IPS-18c (cell line): ENCODE measurements around the gene C12orf57.
A peak's percentile ranks its signal among the peaks of the same experiment; 100 is the strongest.

Source experiments
- H3K4me3 ChIP-seq: 2 replicates; pipeline ENCODE4 v1.7.0; 2013; ENCODE audit warnings: low read depth, mild to moderate bottlenecking, low read length, moderate library complexity; ENCODE audit not compliant: insufficient read depth
- H3K9me3 ChIP-seq: one replicate; pipeline ENCODE4 v1.6.1; 2013; ENCODE audit warnings: mild to moderate bottlenecking, low read length, moderate library complexity; ENCODE audit not compliant: control insufficient read depth, insufficient read depth

Gene C12orf57

GRCh38 chr12:6946033-6946919, 2.5 kb downstream of the C12orf57 start:
- no peaks in the 10 kb centered on the region for H3K9me3 ChIP-seq

GRCh38 chr12:6946920-6947374, 3.1 kb downstream of the C12orf57 start:
- Histone ChIP-seq H3K9me3 (no peaks in the 10 kb centered on the region), H3K4me3 (peak overlapping the region; percentile 67)

More at GRCh38 chr12:6946033-6946919, 2.5 kb downstream of the C12orf57 start:
- peak overlapping the region; percentile 67 for H3K4me3 ChIP-seq

- Histone ChIP-seq H3K4me3 (no peak overlapping the region), H3K9me3 (no peaks in the 10 kb centered on the region)
These were observed 3.8 kb downstream of the C12orf57 start for GRCh38 chr12:6947615-6948014.

- H3K9me3 ChIP-seq = no peaks in the 10 kb centered on the region
- no peak overlapping the region for H3K4me3 ChIP-seq
These were observed 5.2 kb downstream of the C12orf57 start for GRCh38 chr12:6948873-6949594.

GRCh38 chr12:6950401-6950801, 6.6 kb downstream of the C12orf57 start:
- H3K9me3 ChIP-seq = no peaks in the 10 kb centered on the region
- no peak overlapping the region for H3K4me3 ChIP-seq

- Histone ChIP-seq H3K9me3 (no peaks in the 10 kb centered on the region), H3K4me3 (no peak within 1 kb of the TSS)
These were observed 7.2 kb downstream of the C12orf57 start, which contains the start of gene PTPN6 for GRCh38 chr12:6950811-6951540. Gene PTPN6 (plus strand): TSS chr12:6951356. CDS start chr12:6951513, 157 bp downstream.

- H3K4me3 ChIP-seq = no peak overlapping the region
These were observed 7.8 kb downstream of the C12orf57 start for GRCh38 chr12:6951551-6952120.

GRCh38 chr12:6952121-6952862, 8.5 kb downstream of the C12orf57 start:
- Histone ChIP-seq H3K9me3 (no peaks in the 10 kb centered on the region), H3K4me3 (no peak overlapping the region)

More at GRCh38 chr12:6951551-6952120, 7.8 kb downstream of the C12orf57 start:
- no peaks in the 10 kb centered on the region for H3K9me3 ChIP-seq

- Histone ChIP-seq H3K9me3 (no peaks in the 10 kb centered on the region), H3K4me3 (no peak overlapping the region)
These were observed 9.1 kb downstream of the C12orf57 start for GRCh38 chr12:6952863-6953441.

- Histone ChIP-seq H3K4me3 (no peak overlapping the region), H3K9me3 (no peaks in the 10 kb centered on the region)
These were observed 9.9 kb downstream of the C12orf57 start for GRCh38 chr12:6953442-6954315.

- no peaks in the 10 kb centered on the region for H3K9me3 ChIP-seq
- no peak overlapping the region for H3K4me3 ChIP-seq
These were observed 10.7 kb downstream of the C12orf57 start for GRCh38 chr12:6954316-6955107.

- Histone ChIP-seq H3K9me3 (peaks cover 2% of the 10 kb centered on the region), H3K4me3 (no peak overlapping the region)
These were observed 11.5 kb downstream of the C12orf57 start for GRCh38 chr12:6955108-6956020.

GRCh38 chr12:6956021-6956727, 12.4 kb downstream of the C12orf57 start:
- Histone ChIP-seq H3K4me3 (no peak overlapping the region), H3K9me3 (peaks cover 2% of the 10 kb centered on the region)
